ENCODE measurements around the gene MEX3D. TPM values are rescaled to one million over a fixed set of nuclear protein-coding genes. Genes with fewer than 3 reads are reported as not detected.

Gene MEX3D
- total RNA-seq, 4 donors from 2014 or later, result 20.8 to 100 (median 27.8) TPM

DNA sequence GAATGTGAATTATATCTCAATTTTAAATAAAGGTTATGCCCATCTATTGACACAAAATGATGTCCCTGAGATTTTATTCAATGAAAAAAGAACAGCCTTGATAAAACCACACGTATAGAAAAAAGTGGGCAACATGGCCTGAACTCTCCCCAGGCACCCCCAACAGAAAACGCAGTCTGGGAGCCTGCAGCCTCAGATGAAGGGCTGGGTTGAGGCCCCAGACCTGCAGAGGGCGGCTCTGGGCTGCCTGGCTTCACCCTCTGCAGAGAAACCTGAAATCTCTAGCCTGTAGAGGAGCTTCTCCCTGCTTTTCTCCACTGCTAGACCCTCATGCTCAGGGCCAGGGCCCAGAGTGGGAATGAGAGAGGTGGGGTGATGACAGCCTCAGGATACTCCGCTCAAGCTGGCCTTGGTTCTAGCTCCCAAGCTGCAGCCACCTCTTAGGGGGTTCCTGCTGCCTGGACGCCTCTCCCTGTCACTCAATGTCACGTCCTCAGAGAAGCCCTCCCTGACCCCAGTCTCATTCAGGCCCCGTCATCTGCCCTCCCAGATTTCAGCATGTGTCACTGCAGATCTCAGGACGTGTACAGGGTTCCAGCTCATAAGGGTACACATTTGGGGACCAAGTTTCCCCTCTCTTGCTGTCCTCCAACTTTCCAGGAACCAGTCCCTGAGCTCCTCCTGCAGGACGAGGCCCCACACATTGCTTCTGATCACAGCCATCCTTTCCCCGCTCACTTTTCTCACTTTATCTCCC, 22.7 kb upstream of the MEX3D start:
- Histone ChIP-seq H3K36me3 (no peaks in the 10 kb centered on the region), H3K4me3 (peak overlapping the region in 3 of 4 donors; percentile 87 to 96 (median 96)), H3K4me1 (peaks cover 18 to 31% (median 26%) of the 10 kb centered on the region in 4 donors), H3K27me3 (no peaks in the 10 kb centered on the region), H3K27ac (peak overlapping the region; percentile 97 to 99 (median 98)), H3K9me3 (no peaks in the 10 kb centered on the region)
- intact Hi-C loops (cut with DNase I; ENCODE audit: low total_unique reads) (no loop called here), in situ Hi-C loops (cut with MboI; ENCODE audit: low pct_ligation_motif_present in 1 of 4, low pct_unique_long_range_greater_than_20kb in 1 of 4, low sequenced_read_pairs in 3 of 4) (no loop called here)
- DNase-seq, result peak; percentile 32
- WGBS, 2 donors (ENCODE audit: low coverage in 1 of 2), result 11 to 12% methylated on average over 2 to 10 of the region's 10 CpGs
- TF ChIP-seq EP300 (IDR thresholded peaks at IDR 0.05; ENCODE audit: low read depth), result no peak
- TF ChIP-seq, protein P1, sequence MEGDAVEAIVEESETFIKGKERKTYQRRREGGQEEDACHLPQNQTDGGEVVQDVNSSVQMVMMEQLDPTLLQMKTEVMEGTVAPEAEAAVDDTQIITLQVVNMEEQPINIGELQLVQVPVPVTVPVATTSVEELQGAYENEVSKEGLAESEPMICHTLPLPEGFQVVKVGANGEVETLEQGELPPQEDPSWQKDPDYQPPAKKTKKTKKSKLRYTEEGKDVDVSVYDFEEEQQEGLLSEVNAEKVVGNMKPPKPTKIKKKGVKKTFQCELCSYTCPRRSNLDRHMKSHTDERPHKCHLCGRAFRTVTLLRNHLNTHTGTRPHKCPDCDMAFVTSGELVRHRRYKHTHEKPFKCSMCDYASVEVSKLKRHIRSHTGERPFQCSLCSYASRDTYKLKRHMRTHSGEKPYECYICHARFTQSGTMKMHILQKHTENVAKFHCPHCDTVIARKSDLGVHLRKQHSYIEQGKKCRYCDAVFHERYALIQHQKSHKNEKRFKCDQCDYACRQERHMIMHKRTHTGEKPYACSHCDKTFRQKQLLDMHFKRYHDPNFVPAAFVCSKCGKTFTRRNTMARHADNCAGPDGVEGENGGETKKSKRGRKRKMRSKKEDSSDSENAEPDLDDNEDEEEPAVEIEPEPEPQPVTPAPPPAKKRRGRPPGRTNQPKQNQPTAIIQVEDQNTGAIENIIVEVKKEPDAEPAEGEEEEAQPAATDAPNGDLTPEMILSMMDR (IDR thresholded peaks at IDR 0.05), result peak in 1 of 5 experiments; percentile 10

GRCh38 chr19:1587872-1588271, 19.7 kb upstream of the MEX3D start:
- in situ Hi-C loops (cut with MboI; ENCODE audit: low pct_ligation_motif_present in 1 of 4, low pct_unique_long_range_greater_than_20kb in 1 of 4, low sequenced_read_pairs in 3 of 4) (no loop called here), intact Hi-C loops (cut with DNase I; ENCODE audit: low total_unique reads) (no loop called here)
- no peak overlapping the region for H3K4me3 ChIP-seq
- H3K27ac ChIP-seq, result no peak overlapping the region
- TF ChIP-seq POLR2A (IDR thresholded peaks at IDR 0.05), result no peak
- TF ChIP-seq, protein P1 (IDR thresholded peaks at IDR 0.05), result no peak
- no peak for TF ChIP-seq EP300 (IDR thresholded peaks at IDR 0.05; ENCODE audit: low read depth)
- no peak for TF ChIP-seq POLR2AphosphoS5 (IDR thresholded peaks at IDR 0.05)
- peaks cover 12 to 22% (median 19%) of the 10 kb centered on the region in 4 donors for H3K4me1 ChIP-seq
- no peaks in the 10 kb centered on the region for H3K27me3 ChIP-seq
- DNase-seq, result no peak
- H3K9me3 ChIP-seq, result no peaks in the 10 kb centered on the region
- WGBS, 2 donors (ENCODE audit: low coverage in 1 of 2), result 69% methylated on average over 9 of the region's 9 CpGs; no CpG with 5 or more reads in 1 of the 2 donors
- peaks cover 0 to 9% (median 0%) of the 10 kb centered on the region in 4 donors for H3K36me3 ChIP-seq

DNA sequence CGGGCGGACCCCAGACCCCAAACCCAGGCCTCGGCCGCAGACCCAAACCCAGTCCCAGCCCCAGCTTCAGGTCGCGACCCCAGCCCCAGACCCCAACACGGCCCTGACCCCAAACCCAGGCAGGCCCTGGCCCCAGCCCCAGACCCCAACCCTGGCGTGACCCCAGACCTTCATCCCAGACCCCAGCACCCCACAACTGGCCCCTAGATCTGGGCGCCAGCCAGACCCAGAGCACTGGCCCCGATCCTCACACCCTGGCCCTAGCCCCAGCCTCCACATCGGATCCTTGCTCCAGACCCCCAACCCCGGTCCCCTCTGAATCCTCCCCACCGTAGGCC, 17.1 kb upstream of the MEX3D start:
- TF ChIP-seq, protein P1 (IDR thresholded peaks at IDR 0.05), result no peak
- TF ChIP-seq POLR2AphosphoS5 (IDR thresholded peaks at IDR 0.05) (no peak), EP300 (IDR thresholded peaks at IDR 0.05; ENCODE audit: low read depth) (no peak), POLR2A (IDR thresholded peaks at IDR 0.05) (no peak)
- Histone ChIP-seq H3K4me1 (peaks cover 0 to 7% (median 2%) of the 10 kb centered on the region in 4 donors), H3K9me3 (no peaks in the 10 kb centered on the region), H3K27ac (no peak overlapping the region), H3K27me3 (no peaks in the 10 kb centered on the region), H3K36me3 (peaks cover 0 to 23% (median 9%) of the 10 kb centered on the region in 4 donors), H3K4me3 (no peak overlapping the region)
- no peak for DNase-seq
- intact Hi-C loops (cut with DNase I; ENCODE audit: low total_unique reads), result no loop called here
- 90% methylated on average over 13 of the region's 13 CpGs; no CpG with 5 or more reads in 1 of the 2 donors for WGBS, 2 donors (ENCODE audit: low coverage in 1 of 2)
- in situ Hi-C loops (cut with MboI; ENCODE audit: low pct_ligation_motif_present in 1 of 4, low pct_unique_long_range_greater_than_20kb in 1 of 4, low sequenced_read_pairs in 3 of 4), result no loop called here

- TF ChIP-seq EP300 (IDR thresholded peaks at IDR 0.05; ENCODE audit: low read depth) (no peak), POLR2AphosphoS5 (IDR thresholded peaks at IDR 0.05) (no peak), POLR2A (IDR thresholded peaks at IDR 0.05) (no peak)
- TF ChIP-seq, protein P1 (IDR thresholded peaks at IDR 0.05), result no peak
- H3K4me3 ChIP-seq, result no peak overlapping the region
- peaks cover 0 to 2% (median 0%) of the 10 kb centered on the region in 4 donors for H3K4me1 ChIP-seq
- intact Hi-C loops (cut with DNase I; ENCODE audit: low total_unique reads) (no loop called here), in situ Hi-C loops (cut with MboI; ENCODE audit: low pct_ligation_motif_present in 1 of 4, low pct_unique_long_range_greater_than_20kb in 1 of 4, low sequenced_read_pairs in 3 of 4) (no loop called here)
- H3K27me3 ChIP-seq, result no peaks in the 10 kb centered on the region
- no peaks in the 10 kb centered on the region for H3K9me3 ChIP-seq
- no peak overlapping the region for H3K27ac ChIP-seq
- DNase-seq, result no peak
- H3K36me3 ChIP-seq, result peaks cover 0 to 27% (median 10%) of the 10 kb centered on the region in 4 donors
- 94 to 95% methylated on average over 7 to 80 of the region's 87 CpGs for WGBS, 2 donors (ENCODE audit: low coverage in 1 of 2)
Measured at GRCh38 chr19:1584500-1585242, 16.5 kb upstream of the MEX3D start.
